Calu3 (cell line): ENCODE results near the gene CASP2. TPM values are rescaled to one million over a fixed set of nuclear protein-coding genes. Genes with fewer than 3 reads are reported as not detected.
A peak's percentile ranks its signal among the peaks of the same experiment; 100 is the strongest.

ENCODE experiments used
- BruUV-seq: library from RNA; stranded (reverse); fragments of 400-500 nt; replicated peaks from 2 replicates; lab custom pipeline; 2021; lab: Mats Ljungman, UMichigan
- CTCF ChIA-PET: fragments of 300-600 bp; sonication (Branson Sonifier 250); formaldehyde crosslinking; loops from one replicate; lab custom pipeline; 2022; ENCODE audit warnings: antibody characterized with exemption; lab: Charles Lee
- DNase-seq: peaks from one replicate; pipeline ENCODE4 v3.0.0; 2022
- H3K27ac Mint-ChIP-seq: one replicate; pipeline ENCODE4 v1.8.0; 2022; ENCODE audit warnings: mixed read lengths; ENCODE audit not compliant: unreplicated experiment
- H3K27me3 Mint-ChIP-seq: one replicate; pipeline ENCODE4 v1.8.0; 2022; ENCODE audit warnings: mixed read lengths; ENCODE audit not compliant: unreplicated experiment
- H3K36me3 Mint-ChIP-seq: one replicate; pipeline ENCODE4 v1.8.0; 2022; ENCODE audit warnings: mild to moderate bottlenecking, moderate library complexity, mixed read lengths; ENCODE audit not compliant: insufficient read depth, unreplicated experiment
- H3K4me1 Mint-ChIP-seq: one replicate; pipeline ENCODE4 v1.8.0; 2022; ENCODE audit warnings: mild to moderate bottlenecking, low read depth, mixed read lengths; ENCODE audit not compliant: unreplicated experiment
- H3K4me3 Mint-ChIP-seq: one replicate; pipeline ENCODE4 v1.8.0; 2022; ENCODE audit warnings: mild to moderate bottlenecking, low read depth, moderate library complexity, mixed read lengths; ENCODE audit not compliant: unreplicated experiment
- H3K9me3 Mint-ChIP-seq: one replicate; pipeline ENCODE4 v1.8.0; 2022; ENCODE audit warnings: low read depth, mixed read lengths; ENCODE audit not compliant: unreplicated experiment
- intact Hi-C: fragments of 100-400 bp; cut with micrococcal nuclease; formaldehyde crosslinking; loops from one replicate; pipeline ENCODE4 v1.10.0; 2022; ENCODE audit not compliant: unreplicated experiment
- total RNA-seq: library from RNA; stranded (reverse); gene quantifications from 2 replicates; pipeline ENCODE4 v1.2.3, GENCODE V29; 2022
- TF ChIP-seq, protein P1 (sequence below): fragments of 200-600 bp; IDR thresholded peaks from one replicate; pipeline ENCODE4 v1.8.0; 2022; ENCODE audit warnings: antibody characterized with exemption; ENCODE audit not compliant: unreplicated experiment

Gene CASP2
- total RNA-seq, 1 experiment from 2014 or later: 51.3 TPM

DNA sequence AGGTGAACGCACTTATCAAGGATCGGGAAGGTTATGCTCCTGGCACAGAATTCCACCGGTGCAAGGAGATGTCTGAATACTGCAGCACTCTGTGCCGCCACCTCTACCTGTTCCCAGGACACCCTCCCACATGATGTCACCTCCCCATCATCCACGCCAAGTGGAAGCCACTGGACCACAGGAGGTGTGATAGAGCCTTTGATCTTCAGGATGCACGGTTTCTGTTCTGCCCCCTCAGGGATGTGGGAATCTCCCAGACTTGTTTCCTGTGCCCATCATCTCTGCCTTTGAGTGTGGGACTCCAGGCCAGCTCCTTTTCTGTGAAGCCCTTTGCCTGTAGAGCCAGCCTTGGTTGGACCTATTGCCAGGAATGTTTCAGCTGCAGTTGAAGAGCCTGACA, 16.8 kb downstream of the CASP2 start:
- H3K4me3 Mint-ChIP-seq: no peak overlapping the region
- TF ChIP-seq, protein P1, sequence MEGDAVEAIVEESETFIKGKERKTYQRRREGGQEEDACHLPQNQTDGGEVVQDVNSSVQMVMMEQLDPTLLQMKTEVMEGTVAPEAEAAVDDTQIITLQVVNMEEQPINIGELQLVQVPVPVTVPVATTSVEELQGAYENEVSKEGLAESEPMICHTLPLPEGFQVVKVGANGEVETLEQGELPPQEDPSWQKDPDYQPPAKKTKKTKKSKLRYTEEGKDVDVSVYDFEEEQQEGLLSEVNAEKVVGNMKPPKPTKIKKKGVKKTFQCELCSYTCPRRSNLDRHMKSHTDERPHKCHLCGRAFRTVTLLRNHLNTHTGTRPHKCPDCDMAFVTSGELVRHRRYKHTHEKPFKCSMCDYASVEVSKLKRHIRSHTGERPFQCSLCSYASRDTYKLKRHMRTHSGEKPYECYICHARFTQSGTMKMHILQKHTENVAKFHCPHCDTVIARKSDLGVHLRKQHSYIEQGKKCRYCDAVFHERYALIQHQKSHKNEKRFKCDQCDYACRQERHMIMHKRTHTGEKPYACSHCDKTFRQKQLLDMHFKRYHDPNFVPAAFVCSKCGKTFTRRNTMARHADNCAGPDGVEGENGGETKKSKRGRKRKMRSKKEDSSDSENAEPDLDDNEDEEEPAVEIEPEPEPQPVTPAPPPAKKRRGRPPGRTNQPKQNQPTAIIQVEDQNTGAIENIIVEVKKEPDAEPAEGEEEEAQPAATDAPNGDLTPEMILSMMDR: no peak
- no peaks in the 10 kb centered on the region for H3K27me3 Mint-ChIP-seq
- no peak overlapping the region for H3K27ac Mint-ChIP-seq
- DNase-seq: no peak
- H3K36me3 Mint-ChIP-seq: peaks cover 63% of the 10 kb centered on the region
- H3K9me3 Mint-ChIP-seq: no peaks in the 10 kb centered on the region
- BruUV-seq: no TSS peak
- intact Hi-C loops: loop anchor here (1.0 kb wide), 1 partner anchor 65 kb away; no protein-coding TSS in a partner anchor
- peaks cover 10% of the 10 kb centered on the region for H3K4me1 Mint-ChIP-seq
- CTCF ChIA-PET: interaction anchor here (1.4 kb wide), 1 partner anchor 65 kb away, joined by 16 read pairs; no protein-coding TSS in a partner anchor

DNA sequence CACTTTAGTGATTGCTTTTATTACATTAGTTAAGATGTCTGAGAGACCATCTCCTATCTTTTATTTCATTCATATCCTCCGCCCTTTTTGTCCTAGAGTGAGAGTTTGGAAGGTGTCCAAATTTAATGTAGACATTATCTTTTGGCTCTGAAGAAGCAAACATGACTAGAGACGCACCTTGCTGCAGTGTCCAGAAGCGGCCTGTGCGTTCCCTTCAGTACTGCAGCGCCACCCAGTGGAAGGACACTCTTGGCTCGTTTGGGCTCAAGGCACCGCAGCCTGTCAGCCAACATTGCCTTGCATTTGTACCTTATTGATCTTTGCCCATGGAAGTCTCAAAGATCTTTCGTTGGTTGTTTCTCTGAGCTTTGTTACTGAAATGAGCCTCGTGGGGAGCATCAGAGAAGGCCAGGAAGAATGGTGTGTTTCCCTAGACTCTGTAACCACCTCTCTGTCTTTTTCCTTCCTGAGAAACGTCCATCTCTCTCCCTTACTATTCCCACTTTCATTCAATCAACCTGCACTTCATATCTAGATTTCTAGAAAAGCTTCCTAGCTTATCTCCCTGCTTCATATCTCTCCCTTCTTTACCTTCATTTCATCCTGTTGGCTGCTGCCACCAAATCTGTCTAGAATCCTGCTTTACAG, 17.4 kb downstream of the CASP2 start:
- peaks cover 10% of the 10 kb centered on the region for H3K4me1 Mint-ChIP-seq
- peaks cover 57% of the 10 kb centered on the region for H3K36me3 Mint-ChIP-seq
- no peak overlapping the region for H3K4me3 Mint-ChIP-seq
- DNase-seq: peak; percentile 80
- CTCF ChIA-PET: interaction anchor here (1.4 kb wide), 1 partner anchor 65 kb away, joined by 16 read pairs; no protein-coding TSS in a partner anchor
- no peaks in the 10 kb centered on the region for H3K9me3 Mint-ChIP-seq
- TF ChIP-seq, protein P1: peak; percentile 77
- intact Hi-C loops: loop anchor here (1.0 kb wide), 1 partner anchor 65 kb away; no protein-coding TSS in a partner anchor
- no TSS peak for BruUV-seq
- no peaks in the 10 kb centered on the region for H3K27me3 Mint-ChIP-seq
- no peak overlapping the region for H3K27ac Mint-ChIP-seq

DNA sequence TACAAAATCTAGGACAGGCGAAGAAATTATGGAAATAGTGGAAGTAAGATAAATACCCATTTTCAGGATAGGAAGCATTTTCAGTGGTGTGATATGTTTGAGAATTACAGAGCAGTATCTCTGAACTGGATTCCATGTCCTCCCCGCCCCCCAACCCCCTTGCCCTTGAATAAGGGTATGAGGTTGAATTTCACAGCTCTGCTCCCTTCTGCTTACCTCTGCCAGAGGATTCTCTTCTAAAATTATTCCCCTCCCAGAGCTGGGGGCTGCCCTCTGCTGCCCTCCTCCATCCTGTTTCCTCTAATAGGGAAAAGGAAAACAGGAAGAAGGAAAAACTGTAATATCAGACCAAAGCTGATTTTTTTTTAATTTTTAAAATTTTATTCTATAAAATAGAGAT, 20.5 kb downstream of the CASP2 start:
- H3K27ac Mint-ChIP-seq: no peak overlapping the region
- intact Hi-C loops: no loop called here
- CTCF ChIA-PET: interaction anchor here (0.7 to 1.0 kb wide), 2 partner anchors 9 to 12 kb away, joined by 3 to 4 read pairs; no protein-coding TSS in a partner anchor

GRCh38 chr7:143314127-143314526, 26.0 kb downstream of the CASP2 start:
- Mint-ChIP-seq H3K27ac (no peak overlapping the region), H3K27me3 (no peaks in the 10 kb centered on the region), H3K4me3 (no peak overlapping the region), H3K36me3 (no peaks in the 10 kb centered on the region), H3K4me1 (peaks cover 9% of the 10 kb centered on the region), H3K9me3 (no peaks in the 10 kb centered on the region)
- no peak for DNase-seq
- CTCF ChIA-PET: no interaction called here
- intact Hi-C loops: no loop called here
- TF ChIP-seq, protein P1: no peak
- BruUV-seq: no TSS peak

More for the DNA sequence above, 20.5 kb downstream of the CASP2 start:
- no peaks in the 10 kb centered on the region for H3K9me3 Mint-ChIP-seq
- no TSS peak for BruUV-seq
- H3K4me1 Mint-ChIP-seq: peaks cover 10% of the 10 kb centered on the region
- no peak for DNase-seq
- peaks cover 44% of the 10 kb centered on the region for H3K36me3 Mint-ChIP-seq
- no peak overlapping the region for H3K4me3 Mint-ChIP-seq
- TF ChIP-seq, protein P1: no peak
- no peaks in the 10 kb centered on the region for H3K27me3 Mint-ChIP-seq
